ENCODE data around the gene CCIN. TPM values are rescaled to one million over a fixed set of nuclear protein-coding genes. Genes with fewer than 3 reads are reported as not detected.

Gene CCIN
- total RNA-seq, 1 donor from 2014 or later, result 1.9 TPM

- H3K79me2 ChIP-seq (ENCODE audit: insufficient read depth, low read length), result peaks cover 42% of the 10 kb centered on the region
- H3K27ac ChIP-seq (ENCODE audit: low read depth, low read length), result no peak within 1 kb of the TSS
- H3K4me3 ChIP-seq (ENCODE audit: insufficient read depth, low read depth, low read length), result peak within 1 kb of the TSS; percentile 83
- H3K27me3 ChIP-seq (ENCODE audit: insufficient read depth, low read length), result no peaks in the 10 kb centered on the region
- no peaks in the 10 kb centered on the region for H3K9me3 ChIP-seq (ENCODE audit: insufficient read depth, low read depth, low read length)
- Mint-ChIP-seq H3K9me3 (ENCODE audit: unreplicated experiment) (peaks cover 4% of the 10 kb centered on the region), H3K4me1 (ENCODE audit: low read depth, unreplicated experiment) (peaks cover 38% of the 10 kb centered on the region), H3K36me3 (ENCODE audit: low read depth, unreplicated experiment) (peaks cover 6% of the 10 kb centered on the region), H3K27ac (ENCODE audit: unreplicated experiment) (peak within 1 kb of the TSS; percentile 86), H3K4me3 (ENCODE audit: unreplicated experiment) (peak within 1 kb of the TSS; percentile 96), H3K27me3 (ENCODE audit: low read depth, unreplicated experiment) (no peaks in the 10 kb centered on the region)
- H3K36me3 ChIP-seq (ENCODE audit: insufficient read depth, low read length), result no peaks in the 10 kb centered on the region
- TF ChIP-seq EZH2 (IDR thresholded peaks at IDR 0.05; ENCODE audit: insufficient read depth, low read length), result no peak
- TF ChIP-seq, protein P1, sequence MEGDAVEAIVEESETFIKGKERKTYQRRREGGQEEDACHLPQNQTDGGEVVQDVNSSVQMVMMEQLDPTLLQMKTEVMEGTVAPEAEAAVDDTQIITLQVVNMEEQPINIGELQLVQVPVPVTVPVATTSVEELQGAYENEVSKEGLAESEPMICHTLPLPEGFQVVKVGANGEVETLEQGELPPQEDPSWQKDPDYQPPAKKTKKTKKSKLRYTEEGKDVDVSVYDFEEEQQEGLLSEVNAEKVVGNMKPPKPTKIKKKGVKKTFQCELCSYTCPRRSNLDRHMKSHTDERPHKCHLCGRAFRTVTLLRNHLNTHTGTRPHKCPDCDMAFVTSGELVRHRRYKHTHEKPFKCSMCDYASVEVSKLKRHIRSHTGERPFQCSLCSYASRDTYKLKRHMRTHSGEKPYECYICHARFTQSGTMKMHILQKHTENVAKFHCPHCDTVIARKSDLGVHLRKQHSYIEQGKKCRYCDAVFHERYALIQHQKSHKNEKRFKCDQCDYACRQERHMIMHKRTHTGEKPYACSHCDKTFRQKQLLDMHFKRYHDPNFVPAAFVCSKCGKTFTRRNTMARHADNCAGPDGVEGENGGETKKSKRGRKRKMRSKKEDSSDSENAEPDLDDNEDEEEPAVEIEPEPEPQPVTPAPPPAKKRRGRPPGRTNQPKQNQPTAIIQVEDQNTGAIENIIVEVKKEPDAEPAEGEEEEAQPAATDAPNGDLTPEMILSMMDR (IDR thresholded peaks at IDR 0.05; ENCODE audit: insufficient read depth, low read depth, low read length), result no peak
- H3K4me1 ChIP-seq (ENCODE audit: insufficient read depth, low read length), result peaks cover 26% of the 10 kb centered on the region
- no peak for FAIRE-seq
- H3K4me2 ChIP-seq (ENCODE audit: low read length), result peak within 1 kb of the TSS; percentile 99
- DNase-seq (ENCODE audit: low read depth), result no peak
- peak within 1 kb of the TSS; percentile 84 for H3K9ac ChIP-seq (ENCODE audit: low read length)
- H4K20me1 ChIP-seq (ENCODE audit: insufficient read depth, low read length), result peaks cover 45% of the 10 kb centered on the region
- peak within 1 kb of the TSS; percentile 81 for H2AFZ ChIP-seq (ENCODE audit: low read depth, low read length)
Measured at GRCh38 chr9:36136272-36136893, 32.8 kb upstream of the CCIN start, which contains the start of gene GLIPR2. GLIPR2 (plus strand) TSS chr9:36136733; CDS start chr9:36136779, 46 bp downstream.

GRCh38 chr9:36136894-36137391 is 32.2 kb upstream of the CCIN start:
- H3K27me3 Mint-ChIP-seq (ENCODE audit: low read depth, unreplicated experiment), result no peaks in the 10 kb centered on the region
- Histone ChIP-seq H3K27ac (ENCODE audit: low read depth, low read length) (no peak overlapping the region), H3K9ac (ENCODE audit: low read length) (peak overlapping the region; percentile 84), H4K20me1 (ENCODE audit: insufficient read depth, low read length) (peaks cover 51% of the 10 kb centered on the region), H3K9me3 (ENCODE audit: insufficient read depth, low read depth, low read length) (no peaks in the 10 kb centered on the region), H3K4me2 (ENCODE audit: low read length) (peak overlapping the region; percentile 99), H3K27me3 (ENCODE audit: insufficient read depth, low read length) (no peaks in the 10 kb centered on the region), H3K36me3 (ENCODE audit: insufficient read depth, low read length) (no peaks in the 10 kb centered on the region), H3K4me3 (ENCODE audit: insufficient read depth, low read depth, low read length) (peak overlapping the region; percentile 83), H2AFZ (ENCODE audit: low read depth, low read length) (peak overlapping the region; percentile 81), H3K4me1 (ENCODE audit: insufficient read depth, low read length) (peaks cover 26% of the 10 kb centered on the region), H3K79me2 (ENCODE audit: insufficient read depth, low read length) (peaks cover 43% of the 10 kb centered on the region)
- H3K4me3 Mint-ChIP-seq (ENCODE audit: unreplicated experiment), result peak overlapping the region; percentile 96
- FAIRE-seq, result no peak
- peaks cover 44% of the 10 kb centered on the region for H3K4me1 Mint-ChIP-seq (ENCODE audit: low read depth, unreplicated experiment)
- no peak for DNase-seq (ENCODE audit: low read depth)
- TF ChIP-seq, protein P1 (IDR thresholded peaks at IDR 0.05; ENCODE audit: insufficient read depth, low read depth, low read length), result no peak
- no peak for TF ChIP-seq EZH2 (IDR thresholded peaks at IDR 0.05; ENCODE audit: insufficient read depth, low read length)
- peak overlapping the region; percentile 86 for H3K27ac Mint-ChIP-seq (ENCODE audit: unreplicated experiment)
- H3K9me3 Mint-ChIP-seq (ENCODE audit: unreplicated experiment), result peaks cover 2% of the 10 kb centered on the region
- H3K36me3 Mint-ChIP-seq (ENCODE audit: low read depth, unreplicated experiment), result peaks cover 9% of the 10 kb centered on the region

Measured in astrocyte (in vitro differentiated cells and primary cell).